PC-9 (cell line): ENCODE data around the gene TMEM119. TPM values are rescaled to one million over a fixed set of nuclear protein-coding genes. Genes with fewer than 3 reads are reported as not detected.

ENCODE experiments used
- BruUV-seq: library from RNA; stranded (reverse); fragments of 400-500 nt; replicated peaks from 2 replicates; lab custom pipeline; 2021; lab: Mats Ljungman, UMichigan
- CTCF ChIA-PET: fragments of 300-600 bp; sonication (Branson Sonifier 250); formaldehyde crosslinking; loops from one replicate; lab custom pipeline; 2022; ENCODE audit warnings: antibody characterized with exemption; lab: Charles Lee
- POLR2A ChIA-PET: fragments of 300-600 bp; sonication (Branson Sonifier 250); formaldehyde crosslinking; loops from one replicate; lab custom pipeline; 2022; ENCODE audit warnings: antibody characterized with exemption; ENCODE audit not compliant: unreplicated experiment; lab: Charles Lee
- DNase-seq, 2 experiments: peaks; one replicate each; pipeline versions ENCODE4 v3.0.0 to v3.0.0-alpha.2; 2015 to 2022; ENCODE audit warnings: mixed read lengths in 1 of 2
- H2AFZ ChIP-seq: fragments of 200-600 bp; sonication (generic); 2 replicates; pipeline ENCODE4 v1.8.1; 2017; ENCODE audit warnings: antibody characterized with exemption
- H3F3A ChIP-seq: fragments of 200-600 bp; sonication (generic); 2 replicates; pipeline ENCODE4 v1.8.1; 2017; ENCODE audit warnings: antibody characterized with exemption, mild to moderate bottlenecking, low read depth; ENCODE audit not compliant: insufficient read depth
- H3K27ac ChIP-seq: fragments of 200-600 bp; sonication (generic); 2 replicates; pipeline ENCODE4 v1.6.1; 2016; ENCODE audit warnings: mixed run types
- H3K27me3 ChIP-seq: fragments of 200-600 bp; sonication (generic); 2 replicates; pipeline ENCODE4 v1.6.1; 2016; ENCODE audit warnings: low read depth, mixed run types; ENCODE audit not compliant: insufficient read depth
- H3K36me3 ChIP-seq: fragments of 200-600 bp; sonication (generic); 2 replicates; pipeline ENCODE4 v1.6.1; 2016; ENCODE audit warnings: low read depth, mixed run types
- H3K4me1 ChIP-seq: fragments of 200-600 bp; sonication (generic); replicated peaks from 2 replicates; pipeline ENCODE4 v1.6.1; 2016; ENCODE audit warnings: mixed run types; ENCODE audit not compliant: insufficient read depth
- H3K4me2 ChIP-seq: fragments of 200-600 bp; sonication (generic); 2 replicates; pipeline ENCODE4 v1.6.1; 2017; ENCODE audit warnings: mixed run types
- H3K4me3 ChIP-seq: fragments of 200-600 bp; sonication (generic); 2 replicates; pipeline ENCODE4 v1.6.1; 2016; ENCODE audit warnings: mixed run types
- H3K79me2 ChIP-seq: fragments of 200-600 bp; sonication (generic); 2 replicates; pipeline ENCODE4 v1.6.1; 2017; ENCODE audit warnings: low read depth, mixed run types
- H3K9me2 ChIP-seq: fragments of 200-600 bp; sonication (generic); 2 replicates; pipeline ENCODE4 v1.8.1; 2017; ENCODE audit warnings: mild to moderate bottlenecking; ENCODE audit not compliant: insufficient read depth
- H3K9me3 ChIP-seq: fragments of 200-600 bp; sonication (generic); 2 replicates; pipeline ENCODE4 v1.8.1; 2016; ENCODE audit warnings: low read depth; ENCODE audit not compliant: insufficient read depth
- H4K20me1 ChIP-seq: fragments of 200-600 bp; sonication (generic); 2 replicates; pipeline ENCODE4 v1.8.1; 2017; ENCODE audit not compliant: insufficient read depth
- CTCF ChIP-seq: fragments of 200-600 bp; sonication (generic); conservative IDR thresholded peaks from 2 replicates; pipeline ENCODE4 v1.6.1; 2017; ENCODE audit warnings: mixed run types, antibody characterized with exemption, mild to moderate bottlenecking, moderate library complexity
- EZH2 ChIP-seq: fragments of 200-600 bp; sonication (generic); IDR thresholded peaks from 2 replicates; pipeline ENCODE4 v1.8.0; 2017; ENCODE audit warnings: antibody characterized with exemption, low read depth
- intact Hi-C: fragments of 100-400 bp; cut with micrococcal nuclease; formaldehyde crosslinking; loops from one replicate; pipeline ENCODE4 v1.10.0; 2022; ENCODE audit not compliant: unreplicated experiment
- total RNA-seq: library from RNA; stranded (reverse); gene quantifications from 2 replicates; pipeline ENCODE4 v1.2.3, GENCODE V29; 2021

Gene TMEM119
- total RNA-seq, 1 experiment from 2014 or later: not detected

- intact Hi-C loops: no loop called here
- Histone ChIP-seq H3K79me2 (no peaks in the 10 kb centered on the region), H3K27me3 (no peaks in the 10 kb centered on the region), H3K36me3 (no peaks in the 10 kb centered on the region), H3K4me2 (no peak overlapping the region), H3K9me3 (no peaks in the 10 kb centered on the region), H2AFZ (no peak overlapping the region), H3K4me3 (no peak overlapping the region), H3K4me1 (no peaks in the 10 kb centered on the region), H3K9me2 (no peaks in the 10 kb centered on the region), H4K20me1 (no peaks in the 10 kb centered on the region), H3K27ac (no peak overlapping the region), H3F3A (no peaks in the 10 kb centered on the region)
- CTCF ChIA-PET: no interaction called here
- POLR2A ChIA-PET: no interaction called here
- TF ChIP-seq CTCF (no peak), EZH2 (no peak)
- DNase-seq: no peak
- no TSS peak for BruUV-seq
Observed at GRCh38 chr12:108603743-108604142, 5.9 kb upstream of the TMEM119 start.

- TF ChIP-seq EZH2 (no peak), CTCF (no peak)
- POLR2A ChIA-PET: no interaction called here
- Histone ChIP-seq H3K27me3 (no peaks in the 10 kb centered on the region), H3K4me2 (no peak overlapping the region), H2AFZ (no peak overlapping the region), H3K4me3 (no peak overlapping the region), H3K9me2 (no peaks in the 10 kb centered on the region), H3K79me2 (no peaks in the 10 kb centered on the region), H3F3A (no peaks in the 10 kb centered on the region), H3K36me3 (no peaks in the 10 kb centered on the region), H3K4me1 (no peaks in the 10 kb centered on the region), H4K20me1 (no peaks in the 10 kb centered on the region), H3K9me3 (no peaks in the 10 kb centered on the region), H3K27ac (no peak overlapping the region)
- no peak for DNase-seq
- intact Hi-C loops: no loop called here
- CTCF ChIA-PET: no interaction called here
- BruUV-seq: no TSS peak
Observed at GRCh38 chr12:108602976-108603704, 5.3 kb upstream of the TMEM119 start.

- intact Hi-C loops: no loop called here
- Histone ChIP-seq H4K20me1 (no peaks in the 10 kb centered on the region), H3K36me3 (no peaks in the 10 kb centered on the region), H3F3A (no peaks in the 10 kb centered on the region), H3K9me3 (no peaks in the 10 kb centered on the region), H3K79me2 (no peaks in the 10 kb centered on the region), H2AFZ (no peak overlapping the region), H3K27ac (no peak overlapping the region), H3K4me2 (no peak overlapping the region), H3K4me1 (no peaks in the 10 kb centered on the region), H3K27me3 (no peaks in the 10 kb centered on the region), H3K9me2 (no peaks in the 10 kb centered on the region), H3K4me3 (no peak overlapping the region)
- ChIA-PET CTCF (no interaction called here), POLR2A (no interaction called here)
- TF ChIP-seq CTCF (no peak), EZH2 (no peak)
- no TSS peak for BruUV-seq
- no peak for DNase-seq
Observed at GRCh38 chr12:108602209-108602705, 4.4 kb upstream of the TMEM119 start.
